HepG2 (cell line): Measurements from ENCODE around the gene MICB. TPM values are rescaled to one million over a fixed set of nuclear protein-coding genes. Genes with fewer than 3 reads are reported as not detected.

Experiments used
- ELF1 ChIP-seq: sonication (generic); formaldehyde crosslinking; IDR thresholded peaks from 2 replicates; pipeline ENCODE4 v1.4.0; 2020; ENCODE audit warnings: missing genetic modification reagents
- HDAC2 ChIP-seq: sonication (generic); formaldehyde crosslinking; IDR thresholded peaks from 2 replicates; pipeline ENCODE4 v1.4.0; 2020; ENCODE audit warnings: missing genetic modification reagents
- KMT2A ChIP-seq: sonication (generic); formaldehyde crosslinking; IDR thresholded peaks from 2 replicates; pipeline ENCODE4 v1.4.0; 2020; ENCODE audit warnings: missing genetic modification reagents
- LCORL ChIP-seq, 2 experiments: fragments of 450-650 bp in 1 of 2; sonication (generic) in 1 of 2; formaldehyde crosslinking in 1 of 2; IDR thresholded peaks; 2 replicates each; pipeline versions ENCODE4 v1.5.0 to v1.6.1; 2017 to 2020; ENCODE audit warnings: antibody characterized with exemption in 1 of 2, missing genetic modification reagents in 1 of 2
- MBNL3 ChIP-seq: fragments of 250-450 bp; sonication (Bioruptor Pico); conservative IDR thresholded peaks from 2 replicates; pipeline ENCODE4 v1.8.0; 2022; ENCODE audit warnings: mild to moderate bottlenecking, inconsistent platforms
- MLLT10 ChIP-seq: sonication (generic); formaldehyde crosslinking; IDR thresholded peaks from 2 replicates; pipeline ENCODE4 v1.4.0; 2020; ENCODE audit warnings: missing genetic modification reagents
- MTA1 ChIP-seq: sonication (generic); formaldehyde crosslinking; IDR thresholded peaks from 2 replicates; pipeline ENCODE4 v1.4.0; 2020; ENCODE audit warnings: missing genetic modification reagents, mild to moderate bottlenecking, borderline replicate concordance
- SP2 ChIP-seq: sonication (generic); formaldehyde crosslinking; IDR thresholded peaks from 2 replicates; pipeline ENCODE4 v1.5.1; 2020; ENCODE audit warnings: mild to moderate bottlenecking, missing genetic modification reagents
- ZBTB3 ChIP-seq: sonication (generic); formaldehyde crosslinking; IDR thresholded peaks from 2 replicates; pipeline ENCODE4 v1.4.0; 2020; ENCODE audit warnings: low read depth, mild to moderate bottlenecking, moderate library complexity, missing genetic modification reagents, borderline replicate concordance
- ZBTB7A ChIP-seq: sonication (generic); formaldehyde crosslinking; IDR thresholded peaks from 2 replicates; pipeline ENCODE4 v1.8.0; 2022; ENCODE audit warnings: mild to moderate bottlenecking, missing genetic modification reagents
- ZFY ChIP-seq: sonication (generic); formaldehyde crosslinking; IDR thresholded peaks from 2 replicates; pipeline ENCODE4 v1.4.0; 2020; ENCODE audit warnings: missing genetic modification reagents
- ZNF143 ChIP-seq: sonication (generic); formaldehyde crosslinking; IDR thresholded peaks from 2 replicates; pipeline ENCODE4 v1.4.0; 2020; ENCODE audit warnings: missing genetic modification reagents
- ZNF225 ChIP-seq: sonication (generic); formaldehyde crosslinking; IDR thresholded peaks from 2 replicates; pipeline ENCODE4 v1.4.0; 2020; ENCODE audit warnings: mild to moderate bottlenecking, missing genetic modification reagents
- ZNF383 ChIP-seq: sonication (generic); formaldehyde crosslinking; IDR thresholded peaks from 2 replicates; pipeline ENCODE4 v1.4.0; 2020; ENCODE audit warnings: missing genetic modification reagents, mild to moderate bottlenecking, borderline replicate concordance
- ZNF709 ChIP-seq: sonication (generic); formaldehyde crosslinking; IDR thresholded peaks from 2 replicates; pipeline ENCODE4 v1.5.0; 2020; ENCODE audit warnings: mild to moderate bottlenecking, missing genetic modification reagents
- ZNF720 ChIP-seq: sonication (generic); formaldehyde crosslinking; IDR thresholded peaks from 2 replicates; pipeline ENCODE4 v1.4.0; 2020; ENCODE audit warnings: missing genetic modification reagents
- ZNF761 ChIP-seq: sonication (generic); formaldehyde crosslinking; conservative IDR thresholded peaks from 2 replicates; pipeline ENCODE4 v1.4.0; 2020; ENCODE audit warnings: mild to moderate bottlenecking, missing genetic modification reagents
- ZNF891 ChIP-seq: sonication (generic); formaldehyde crosslinking; IDR thresholded peaks from 2 replicates; pipeline ENCODE4 v1.5.0; 2020; ENCODE audit warnings: mild to moderate bottlenecking, missing genetic modification reagents
- polyA plus RNA-seq, 8 experiments: library from polyadenylated mRNA; depleted of rRNA in 3 of 8; stranded (reverse) in 7 of 8; unstranded in 1 of 8; fragments of >200 nt; fragmentation: Illumina TruSeq in 4 of 8; extraction: Trizol in 4 of 8; gene quantifications; 2 replicates each; pipeline versions ENCODE4 v1.2.1 to v1.2.3, GENCODE V29; 2011 to 2016; ENCODE audit warnings: low read depth in 4 of 8, missing spikeins in 1 of 8, mixed read lengths in 1 of 8; ENCODE audit not compliant: insufficient read depth in 1 of 8
- total RNA-seq, 5 experiments: library from RNA; depleted of rRNA; stranded (reverse); fragments of >200 nt; fragmentation: Illumina TruSeq; extraction: Trizol; gene quantifications; 2 replicates each; pipeline ENCODE4 v1.2.3, GENCODE V29; 2016; ENCODE audit warnings: low read depth in 1 of 5
- TF ChIP-seq, protein P1 (sequence below): sonication (generic); formaldehyde crosslinking; IDR thresholded peaks from 2 replicates; pipeline ENCODE4 v1.4.0; 2020; ENCODE audit warnings: mild to moderate bottlenecking, missing genetic modification reagents
- TF ChIP-seq, protein P2 (sequence below): sonication (generic); formaldehyde crosslinking; IDR thresholded peaks from 2 replicates; pipeline ENCODE4 v1.4.0; 2020; ENCODE audit warnings: mild to moderate bottlenecking, missing genetic modification reagents
- TF ChIP-seq, protein P3 (sequence below): sonication (generic); formaldehyde crosslinking; IDR thresholded peaks from 2 replicates; pipeline ENCODE4 v1.4.0; 2020; ENCODE audit warnings: missing genetic modification reagents; ENCODE audit errors: not compliant biosample characterization

MICB gene
- total and polyA plus RNA-seq, 2 of the 13 experiments (the other 11 are each of a cell fraction or from before 2014, with no cell fraction given) = 12.5 to 12.8 TPM

DNA sequence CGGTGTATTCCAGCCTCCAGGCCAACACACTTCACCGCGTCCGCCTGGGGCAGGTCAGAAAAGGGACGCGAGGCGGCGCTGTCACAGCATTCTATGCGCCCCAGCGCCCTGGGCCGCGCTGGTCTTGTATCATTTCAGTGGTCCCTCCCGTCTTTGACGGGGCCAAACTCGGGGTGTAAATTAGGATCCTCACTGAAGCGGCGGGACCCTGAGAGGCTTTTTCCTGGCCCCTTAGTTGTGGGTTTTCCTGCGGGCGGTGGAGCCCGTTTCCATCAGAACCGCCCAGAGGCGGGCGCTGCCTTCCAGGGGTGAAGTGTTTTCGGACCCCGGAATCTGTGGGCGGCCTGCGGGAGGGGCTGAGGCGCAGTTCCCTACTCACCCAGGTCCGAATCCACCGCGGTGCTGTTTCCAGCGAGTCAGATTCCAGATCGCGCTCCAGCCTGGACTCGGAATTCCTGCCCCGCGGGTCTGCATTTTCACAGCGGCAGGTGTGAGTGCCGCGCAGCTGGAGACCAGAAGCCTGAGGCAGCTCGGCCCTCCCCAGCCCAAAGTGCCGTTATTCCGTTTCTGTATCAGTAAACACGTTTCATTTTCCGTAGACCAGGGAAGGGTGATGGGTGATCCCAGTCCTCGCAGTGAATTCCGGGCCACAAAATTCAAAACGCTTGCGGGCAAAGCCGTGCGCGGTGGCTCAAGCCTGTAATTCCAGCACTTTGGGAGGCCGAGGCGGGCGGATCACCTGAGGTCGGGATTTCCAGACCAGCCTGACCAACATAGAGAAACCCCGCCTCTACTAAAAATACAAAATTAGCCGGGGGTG, 3.9 kb upstream of the MICB start (continued):
- TF ChIP-seq, protein P1, sequence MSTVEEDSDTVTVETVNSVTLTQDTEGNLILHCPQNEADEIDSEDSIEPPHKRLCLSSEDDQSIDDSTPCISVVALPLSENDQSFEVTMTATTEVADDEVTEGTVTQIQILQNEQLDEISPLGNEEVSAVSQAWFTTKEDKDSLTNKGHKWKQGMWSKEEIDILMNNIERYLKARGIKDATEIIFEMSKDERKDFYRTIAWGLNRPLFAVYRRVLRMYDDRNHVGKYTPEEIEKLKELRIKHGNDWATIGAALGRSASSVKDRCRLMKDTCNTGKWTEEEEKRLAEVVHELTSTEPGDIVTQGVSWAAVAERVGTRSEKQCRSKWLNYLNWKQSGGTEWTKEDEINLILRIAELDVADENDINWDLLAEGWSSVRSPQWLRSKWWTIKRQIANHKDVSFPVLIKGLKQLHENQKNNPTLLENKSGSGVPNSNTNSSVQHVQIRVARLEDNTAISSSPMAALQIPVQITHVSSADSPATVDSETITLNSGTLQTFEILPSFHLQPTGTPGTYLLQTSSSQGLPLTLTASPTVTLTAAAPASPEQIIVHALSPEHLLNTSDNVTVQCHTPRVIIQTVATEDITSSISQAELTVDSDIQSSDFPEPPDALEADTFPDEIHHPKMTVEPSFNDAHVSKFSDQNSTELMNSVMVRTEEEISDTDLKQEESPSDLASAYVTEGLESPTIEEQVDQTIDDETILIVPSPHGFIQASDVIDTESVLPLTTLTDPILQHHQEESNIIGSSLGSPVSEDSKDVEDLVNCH (CRISPR knock-in tag) = no peak
- no peak for TF ChIP-seq ZNF383 (CRISPR knock-in tag)
- TF ChIP-seq HDAC2 = peak; percentile 25; the same call in 1 of the 2 replicates
- no peak for TF ChIP-seq MLLT10
- TF ChIP-seq ELF1 (CRISPR knock-in tag) = no peak
- TF ChIP-seq ZNF720 = no peak
- TF ChIP-seq, protein P2, sequence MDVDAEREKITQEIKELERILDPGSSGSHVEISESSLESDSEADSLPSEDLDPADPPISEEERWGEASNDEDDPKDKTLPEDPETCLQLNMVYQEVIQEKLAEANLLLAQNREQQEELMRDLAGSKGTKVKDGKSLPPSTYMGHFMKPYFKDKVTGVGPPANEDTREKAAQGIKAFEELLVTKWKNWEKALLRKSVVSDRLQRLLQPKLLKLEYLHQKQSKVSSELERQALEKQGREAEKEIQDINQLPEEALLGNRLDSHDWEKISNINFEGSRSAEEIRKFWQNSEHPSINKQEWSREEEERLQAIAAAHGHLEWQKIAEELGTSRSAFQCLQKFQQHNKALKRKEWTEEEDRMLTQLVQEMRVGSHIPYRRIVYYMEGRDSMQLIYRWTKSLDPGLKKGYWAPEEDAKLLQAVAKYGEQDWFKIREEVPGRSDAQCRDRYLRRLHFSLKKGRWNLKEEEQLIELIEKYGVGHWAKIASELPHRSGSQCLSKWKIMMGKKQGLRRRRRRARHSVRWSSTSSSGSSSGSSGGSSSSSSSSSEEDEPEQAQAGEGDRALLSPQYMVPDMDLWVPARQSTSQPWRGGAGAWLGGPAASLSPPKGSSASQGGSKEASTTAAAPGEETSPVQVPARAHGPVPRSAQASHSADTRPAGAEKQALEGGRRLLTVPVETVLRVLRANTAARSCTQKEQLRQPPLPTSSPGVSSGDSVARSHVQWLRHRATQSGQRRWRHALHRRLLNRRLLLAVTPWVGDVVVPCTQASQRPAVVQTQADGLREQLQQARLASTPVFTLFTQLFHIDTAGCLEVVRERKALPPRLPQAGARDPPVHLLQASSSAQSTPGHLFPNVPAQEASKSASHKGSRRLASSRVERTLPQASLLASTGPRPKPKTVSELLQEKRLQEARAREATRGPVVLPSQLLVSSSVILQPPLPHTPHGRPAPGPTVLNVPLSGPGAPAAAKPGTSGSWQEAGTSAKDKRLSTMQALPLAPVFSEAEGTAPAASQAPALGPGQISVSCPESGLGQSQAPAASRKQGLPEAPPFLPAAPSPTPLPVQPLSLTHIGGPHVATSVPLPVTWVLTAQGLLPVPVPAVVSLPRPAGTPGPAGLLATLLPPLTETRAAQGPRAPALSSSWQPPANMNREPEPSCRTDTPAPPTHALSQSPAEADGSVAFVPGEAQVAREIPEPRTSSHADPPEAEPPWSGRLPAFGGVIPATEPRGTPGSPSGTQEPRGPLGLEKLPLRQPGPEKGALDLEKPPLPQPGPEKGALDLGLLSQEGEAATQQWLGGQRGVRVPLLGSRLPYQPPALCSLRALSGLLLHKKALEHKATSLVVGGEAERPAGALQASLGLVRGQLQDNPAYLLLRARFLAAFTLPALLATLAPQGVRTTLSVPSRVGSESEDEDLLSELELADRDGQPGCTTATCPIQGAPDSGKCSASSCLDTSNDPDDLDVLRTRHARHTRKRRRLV (CRISPR knock-in tag) = no peak
- TF ChIP-seq, protein P3, sequence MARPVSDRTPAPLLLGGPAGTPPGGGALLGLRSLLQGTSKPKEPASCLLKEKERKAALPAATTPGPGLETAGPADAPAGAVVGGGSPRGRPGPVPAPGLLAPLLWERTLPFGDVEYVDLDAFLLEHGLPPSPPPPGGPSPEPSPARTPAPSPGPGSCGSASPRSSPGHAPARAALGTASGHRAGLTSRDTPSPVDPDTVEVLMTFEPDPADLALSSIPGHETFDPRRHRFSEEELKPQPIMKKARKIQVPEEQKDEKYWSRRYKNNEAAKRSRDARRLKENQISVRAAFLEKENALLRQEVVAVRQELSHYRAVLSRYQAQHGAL = no peak
- TF ChIP-seq KMT2A (CRISPR knock-in tag) = peak; percentile 69
- 0 out of 2 replicates have a peak, but pooled peaks have one; percentile 33 for TF ChIP-seq ZBTB7A (CRISPR knock-in tag)
- no peak for TF ChIP-seq ZNF761 (CRISPR knock-in tag)
- TF ChIP-seq ZBTB3 (CRISPR knock-in tag) = no peak
- TF ChIP-seq MBNL3 = no peak
- TF ChIP-seq SP2 (CRISPR knock-in tag) = no peak
- 0 out of 2 replicates have a peak, but pooled peaks have one; percentile 14 for TF ChIP-seq ZNF143 (CRISPR knock-in tag)
- peak; percentile 63 for TF ChIP-seq ZFY (CRISPR knock-in tag)
- TF ChIP-seq MTA1 (CRISPR knock-in tag) = no peak
- TF ChIP-seq LCORL (IDR thresholded peaks at IDR 0.05) = no peak
- peak; percentile 8; the same call in 1 of the 2 replicates for TF ChIP-seq LCORL (CRISPR knock-in tag; IDR thresholded peaks at IDR 0.05)
- TF ChIP-seq ZNF891 (CRISPR knock-in tag) = peak; percentile 29; the same call in 1 of the 2 replicates
- TF ChIP-seq ZNF225 (CRISPR knock-in tag) = no peak
- TF ChIP-seq ZNF709 (CRISPR knock-in tag) = no peak
